Dermis microvascular lymphatic vessel endothelial cell (primary cell): ENCODE data around the gene DYNC1I1. TPM values are rescaled to one million over a fixed set of nuclear protein-coding genes. Genes with fewer than 3 reads are reported as not detected.

ENCODE experiments used
- DNase-seq, 2 donors: peaks; one replicate each; pipeline versions ENCODE4 v3.0.0 to v3.0.0-alpha.2; 2010; ENCODE audit warnings: low read depth in 2 of 2
- total RNA-seq: library from RNA; depleted of rRNA; stranded (reverse); fragments of >200 nt; gene quantifications from 2 replicates; pipeline ENCODE4 v1.2.1, GENCODE V29; 2014

DYNC1I1 gene
- total RNA-seq, 1 donor from 2014 or later = 11.4 TPM

DNA sequence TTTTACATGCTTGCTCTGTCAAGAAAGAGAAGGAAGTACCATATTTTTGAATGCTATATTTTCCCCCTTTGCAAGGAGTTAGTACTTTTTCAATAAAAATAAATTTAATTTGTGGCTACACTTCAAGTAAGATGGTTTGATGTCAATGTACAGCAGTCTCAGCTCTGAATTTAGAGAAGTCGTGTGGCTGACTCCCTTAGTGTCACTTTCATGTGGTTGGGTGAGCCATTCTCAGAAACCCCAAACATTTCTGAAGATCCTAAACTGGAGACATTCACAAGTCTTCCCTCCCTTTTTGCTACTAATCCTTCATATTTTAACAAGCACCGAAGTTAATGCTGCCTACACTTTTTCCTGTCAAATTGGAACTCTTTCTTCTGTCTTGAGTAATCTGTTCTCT lies 244.4 kb downstream of the DYNC1I1 start:
- DNase-seq = no peak

DNA sequence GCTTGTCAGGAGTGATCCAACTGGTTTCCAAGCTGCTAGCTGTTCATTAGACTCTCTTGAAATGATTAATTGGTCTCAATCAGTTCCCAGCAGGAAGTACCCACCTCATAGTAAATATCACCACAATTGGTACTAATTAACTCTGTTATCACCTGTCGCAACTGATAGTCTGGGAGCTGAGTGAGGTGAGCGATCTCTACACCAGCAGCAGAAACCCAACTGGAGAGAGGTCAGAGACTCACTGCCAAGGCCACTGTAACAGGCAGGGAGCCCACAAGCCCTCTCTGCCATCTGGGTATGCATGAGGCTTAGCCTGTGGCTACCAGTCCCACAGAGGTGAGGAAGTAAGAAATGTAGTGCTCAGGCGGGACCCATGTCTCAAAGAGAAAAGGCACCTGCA lies 245.5 kb downstream of the DYNC1I1 start:
- no peak for DNase-seq

DNA sequence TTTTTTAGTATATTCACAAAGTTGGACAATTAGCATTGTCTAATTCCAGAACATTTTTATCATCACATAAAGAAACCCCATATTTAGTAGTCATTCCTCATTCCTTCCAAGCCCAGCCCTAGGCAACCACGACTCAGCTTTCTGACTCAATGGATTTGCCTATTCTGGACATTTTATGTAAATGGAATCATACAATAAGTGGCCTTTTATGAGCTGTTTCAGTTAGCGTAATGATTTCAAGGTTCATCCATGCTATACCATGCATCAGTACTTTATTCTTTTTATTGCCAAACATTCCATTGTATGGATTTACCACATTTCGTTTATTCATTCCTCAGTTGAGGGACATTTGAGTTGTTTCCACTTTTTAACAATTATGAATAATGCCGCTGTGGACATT lies 249.2 kb downstream of the DYNC1I1 start:
- DNase-seq = no peak

DNA sequence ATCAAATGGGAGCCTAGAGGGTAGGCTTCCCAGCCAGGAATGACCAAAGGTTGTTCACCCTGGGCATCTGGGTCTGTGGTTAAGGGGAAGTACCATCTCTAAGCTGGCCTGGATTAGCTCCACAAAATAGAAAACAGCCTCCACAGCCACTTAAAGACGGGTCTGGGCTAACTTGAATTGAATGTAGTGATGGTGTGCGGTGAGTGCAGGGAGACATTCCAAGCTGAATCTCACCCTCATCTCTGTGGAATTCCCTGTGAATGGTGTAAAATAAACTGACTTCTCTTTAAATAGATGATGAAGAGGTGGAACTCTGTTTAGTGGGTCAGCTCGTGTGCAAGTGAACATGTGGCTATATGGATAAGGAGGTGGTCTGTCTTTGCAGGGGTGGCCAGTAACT lies 251.0 kb downstream of the DYNC1I1 start:
- no peak for DNase-seq

DNA sequence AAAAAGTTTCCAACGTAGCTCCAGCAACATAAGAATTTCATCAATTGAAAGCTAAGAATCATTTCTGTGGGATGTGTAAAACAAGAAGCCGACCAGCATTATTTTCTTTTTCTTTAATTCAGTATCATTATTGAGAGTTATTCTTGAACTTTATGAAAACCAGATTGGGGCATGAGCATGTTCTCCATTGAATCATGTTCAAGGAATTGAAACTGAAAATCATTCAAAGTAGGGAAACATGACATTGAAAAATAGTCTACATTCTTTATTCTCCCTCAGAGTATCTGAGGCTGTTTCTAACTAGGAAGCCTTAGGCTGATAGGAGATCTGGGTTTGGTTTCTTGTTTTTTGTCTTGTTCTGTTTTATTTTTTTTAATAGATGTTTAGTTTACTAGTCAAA lies 253.7 kb downstream of the DYNC1I1 start:
- no peak for DNase-seq

DNA sequence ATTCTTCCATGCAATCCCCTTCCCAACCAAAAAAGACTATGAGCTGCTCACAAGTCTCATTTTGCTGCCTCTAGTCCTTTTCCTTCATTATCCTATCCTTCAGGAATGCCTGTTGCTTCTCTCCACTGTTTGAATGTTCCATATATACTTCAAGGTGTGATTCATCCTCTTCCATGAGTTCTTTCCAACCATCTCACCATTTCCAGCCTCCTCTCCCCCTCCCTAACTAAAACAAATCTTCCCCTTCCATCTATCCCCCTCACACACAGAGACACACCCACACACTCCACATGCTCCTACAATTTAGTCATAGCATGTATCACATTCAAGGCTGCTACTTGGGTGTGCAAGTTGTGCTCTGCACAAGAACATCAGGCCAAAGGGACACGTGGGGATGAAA lies 254.3 kb downstream of the DYNC1I1 start:
- DNase-seq = no peak

DNA sequence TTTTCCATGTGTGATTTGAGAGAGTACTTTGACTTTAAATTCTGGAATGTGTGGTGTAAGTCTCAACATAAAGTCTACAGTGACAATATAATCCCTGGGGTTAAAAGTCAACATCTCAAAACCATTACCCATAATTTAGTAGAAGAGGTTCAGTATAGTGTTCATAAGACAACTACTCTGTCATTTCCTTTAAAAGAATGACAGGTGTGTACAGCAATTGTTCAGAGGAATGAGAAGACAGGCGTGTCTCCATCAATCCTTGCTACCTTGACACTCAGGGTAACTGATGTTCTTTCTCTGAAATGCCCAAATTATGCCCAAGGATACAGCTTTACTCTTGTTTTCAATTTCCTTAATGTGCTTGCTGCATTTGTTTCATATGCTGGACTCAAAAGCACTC lies 256.4 kb downstream of the DYNC1I1 start:
- no peak for DNase-seq

DNA sequence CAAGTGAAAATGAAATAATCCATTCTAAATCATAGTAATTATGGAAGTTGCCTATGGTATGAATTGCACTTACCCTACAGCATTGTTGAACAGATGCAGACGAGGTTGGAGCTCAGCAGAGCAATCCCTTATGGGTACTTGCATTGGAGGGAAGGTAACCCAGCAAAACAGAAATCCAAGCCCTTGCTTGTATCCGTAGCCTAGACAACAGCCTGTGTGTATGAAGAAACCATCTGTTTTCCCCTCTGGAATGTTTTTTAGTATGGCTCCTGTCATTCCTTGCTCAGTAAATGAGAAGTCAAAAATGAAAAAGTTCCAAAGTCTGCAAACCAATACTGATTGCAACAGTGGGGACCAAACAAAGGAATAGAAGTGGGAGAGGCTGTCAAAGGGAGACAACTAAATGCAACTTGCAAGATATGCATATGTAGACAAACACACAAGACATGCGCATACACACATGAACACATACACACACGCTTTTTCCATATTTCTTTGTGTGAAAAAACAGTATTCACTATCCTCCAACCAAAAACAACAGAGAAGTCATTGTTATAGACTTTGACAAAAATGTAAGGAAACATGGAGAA lies 260.8 kb downstream of the DYNC1I1 start:
- no peak for DNase-seq

DNA sequence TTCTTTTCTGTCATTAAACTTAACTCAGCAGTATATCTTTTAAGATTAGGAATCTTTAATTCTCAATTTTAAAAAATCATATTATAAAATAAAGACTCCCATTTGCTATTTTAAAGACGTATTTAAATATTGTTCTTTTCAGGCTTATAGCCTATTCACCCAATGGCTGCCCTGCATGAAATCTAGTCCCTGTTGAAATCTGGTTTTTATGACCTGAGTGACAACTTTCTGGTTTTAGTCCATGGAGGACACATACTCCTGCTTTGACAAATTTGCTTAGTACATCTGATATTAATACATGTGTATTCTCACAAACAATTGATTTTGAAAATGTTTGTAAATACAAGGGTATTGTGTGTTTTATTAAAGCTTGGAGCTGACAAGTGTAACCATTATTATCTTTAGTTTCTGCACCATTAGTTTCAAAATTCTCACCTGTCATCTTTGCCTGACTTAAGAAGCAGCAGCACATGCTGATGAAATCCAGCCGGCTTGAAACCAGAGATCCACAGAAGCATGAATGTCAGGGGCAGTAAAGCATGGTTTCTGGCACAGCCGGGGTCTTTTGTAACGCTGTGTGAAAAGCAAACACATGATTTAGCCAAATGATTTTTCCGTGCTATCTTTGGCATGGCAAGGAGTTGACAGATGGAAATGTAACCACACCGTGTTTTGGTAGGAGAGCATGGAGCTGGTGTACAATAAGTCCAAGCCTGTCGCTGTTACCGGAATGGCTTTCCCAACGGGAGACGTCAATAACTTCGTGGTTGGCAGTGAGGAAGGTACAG lies 262.8 kb downstream of the DYNC1I1 start:
- DNase-seq = peak; percentile 2 to 43

DNA sequence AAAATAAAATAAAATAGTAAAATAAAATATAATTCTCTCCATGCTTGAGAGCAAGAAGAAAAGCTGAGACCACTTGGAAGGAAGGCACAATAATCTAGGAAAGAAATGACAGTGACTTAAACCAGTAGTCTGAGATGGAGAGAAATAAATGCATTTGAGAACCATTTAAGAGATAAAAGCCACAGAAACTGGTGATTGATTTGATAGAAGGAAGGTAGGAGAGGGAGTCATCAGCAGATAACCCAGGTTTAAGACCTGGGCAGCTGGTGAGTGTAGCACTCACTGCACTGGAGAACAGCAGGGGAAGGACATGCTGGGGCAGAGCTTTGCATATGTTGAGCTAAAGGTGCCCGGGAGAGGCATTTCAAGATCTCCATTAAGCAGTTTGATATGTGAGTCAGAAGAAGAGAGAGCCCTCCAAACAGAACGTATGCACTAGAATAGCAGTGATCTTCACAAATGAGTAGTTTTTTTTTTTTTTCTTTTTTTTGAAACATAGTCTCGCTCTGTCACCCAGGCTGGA lies 268.0 kb downstream of the DYNC1I1 start:
- DNase-seq = no peak

DNA sequence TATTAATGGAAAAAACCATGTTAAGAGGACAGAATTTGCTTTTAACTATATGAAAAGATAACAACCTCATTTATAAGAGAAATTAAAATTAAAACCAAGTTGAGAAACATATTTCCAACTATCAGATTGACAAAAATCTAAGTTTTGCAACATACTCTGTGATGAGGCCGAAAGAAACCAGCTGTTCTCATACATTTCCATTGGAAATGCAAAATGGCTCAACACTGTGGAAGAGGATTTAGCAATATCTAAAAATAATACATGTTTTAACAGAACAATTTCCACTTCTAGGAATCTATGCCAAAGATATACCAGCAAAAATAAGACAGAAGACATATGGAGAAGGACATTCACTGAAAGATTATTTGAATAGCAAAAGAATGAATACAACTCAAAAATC lies 268.8 kb downstream of the DYNC1I1 start:
- DNase-seq = no peak

DNA sequence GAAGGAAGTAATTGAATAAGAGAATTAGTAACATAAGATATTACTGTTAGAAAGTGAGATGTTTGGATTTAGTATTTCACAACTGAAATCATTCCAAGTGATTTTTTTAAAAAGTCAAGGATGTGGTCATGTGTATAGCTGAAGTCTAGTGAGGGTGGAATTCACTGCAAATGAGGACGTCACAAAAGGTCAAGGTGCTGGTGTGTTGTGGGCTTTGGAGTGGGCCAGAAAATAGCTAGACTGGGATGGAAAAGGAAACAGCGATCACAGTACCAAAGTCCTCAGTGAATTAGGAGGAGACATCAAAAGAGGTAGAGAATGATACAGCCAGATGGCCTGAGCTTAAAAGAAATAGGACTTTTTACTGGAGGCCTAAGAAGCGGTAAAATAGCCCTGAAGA lies 272.8 kb downstream of the DYNC1I1 start:
- no peak for DNase-seq

DNA sequence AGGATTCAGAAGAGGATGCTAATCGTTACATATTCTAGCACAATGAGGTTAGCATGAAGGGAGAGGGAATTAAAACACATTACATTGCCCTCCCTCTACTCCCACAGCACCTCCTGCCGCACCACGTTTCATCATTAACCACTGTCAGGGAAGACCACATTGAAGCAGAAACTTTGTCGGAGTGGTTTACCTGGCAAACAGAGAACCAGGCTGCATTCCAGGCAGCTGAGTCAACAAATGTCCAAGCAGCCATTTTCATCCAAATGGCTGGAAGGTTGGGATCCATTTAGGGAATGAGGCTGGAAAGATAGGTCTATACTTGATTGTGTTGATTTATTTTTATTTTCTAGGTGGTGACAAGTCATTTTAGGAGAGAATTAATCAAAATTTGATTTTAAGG lies 273.6 kb downstream of the DYNC1I1 start:
- DNase-seq = no peak

DNA sequence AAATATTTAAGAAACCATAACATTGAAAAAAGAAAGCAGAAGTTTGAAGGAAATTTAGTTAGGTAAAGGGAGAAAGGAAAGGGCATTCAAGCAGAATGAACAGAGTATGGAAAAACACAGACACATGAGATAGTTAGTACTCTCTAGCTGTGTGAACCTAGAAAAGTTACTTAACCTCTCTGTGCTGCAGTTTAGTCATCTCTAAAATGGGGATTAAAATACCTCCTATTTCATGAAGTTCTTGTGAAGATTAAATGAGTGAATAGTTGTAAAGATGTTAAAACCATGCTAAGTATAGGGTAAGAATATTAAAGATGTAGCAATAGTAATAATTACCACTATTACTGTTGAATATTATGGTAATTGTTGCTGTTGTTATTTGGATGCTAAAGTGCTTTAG lies 279.9 kb downstream of the DYNC1I1 start:
- DNase-seq = no peak

DNA sequence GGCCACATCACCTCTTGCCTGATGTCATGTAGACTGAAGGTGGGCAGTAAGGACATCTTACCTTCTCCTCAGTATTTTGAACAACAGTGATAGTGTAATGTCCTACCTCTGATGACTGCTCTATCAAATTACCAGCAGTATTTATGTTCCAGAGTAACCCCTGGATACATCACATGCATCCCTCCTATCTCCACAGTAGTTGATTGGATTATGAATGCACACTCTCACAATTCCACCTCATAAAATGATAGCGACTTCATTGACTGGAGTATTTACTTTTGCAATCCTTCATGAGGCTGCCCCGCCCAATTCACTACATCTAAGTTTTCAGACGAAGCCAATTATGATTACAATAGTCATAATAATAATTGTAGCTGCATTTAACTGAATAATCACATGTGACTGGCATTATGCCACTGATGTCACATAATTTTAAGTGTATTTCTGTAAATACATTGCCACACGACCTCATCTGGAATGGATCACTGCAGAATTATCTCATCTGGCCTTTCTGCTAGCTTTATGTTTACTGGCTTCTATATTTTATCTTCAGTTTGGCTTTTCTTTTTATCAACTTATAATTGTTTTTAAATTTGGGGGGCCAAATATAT lies 280.6 kb downstream of the DYNC1I1 start:
- DNase-seq = no peak

DNA sequence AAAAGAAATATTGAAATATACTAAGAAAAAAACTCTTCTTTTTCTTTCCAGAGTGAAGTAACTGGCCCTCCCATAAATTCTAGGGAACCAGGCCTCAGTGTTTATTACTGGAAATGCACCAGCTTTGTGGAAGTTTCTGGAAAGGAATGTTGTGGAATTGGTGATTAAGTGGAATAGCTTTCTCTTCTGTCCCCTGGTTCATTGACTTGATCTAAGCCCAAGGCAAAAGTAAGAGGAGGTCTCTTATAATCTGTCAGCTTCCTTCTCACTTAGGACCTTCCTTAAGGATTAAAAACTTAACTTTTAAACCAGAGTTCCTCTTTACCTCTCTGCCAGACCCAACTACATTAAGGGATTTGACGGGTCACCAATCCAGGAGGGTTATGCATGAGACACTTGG lies 283.4 kb downstream of the DYNC1I1 start:
- DNase-seq = no peak

DNA sequence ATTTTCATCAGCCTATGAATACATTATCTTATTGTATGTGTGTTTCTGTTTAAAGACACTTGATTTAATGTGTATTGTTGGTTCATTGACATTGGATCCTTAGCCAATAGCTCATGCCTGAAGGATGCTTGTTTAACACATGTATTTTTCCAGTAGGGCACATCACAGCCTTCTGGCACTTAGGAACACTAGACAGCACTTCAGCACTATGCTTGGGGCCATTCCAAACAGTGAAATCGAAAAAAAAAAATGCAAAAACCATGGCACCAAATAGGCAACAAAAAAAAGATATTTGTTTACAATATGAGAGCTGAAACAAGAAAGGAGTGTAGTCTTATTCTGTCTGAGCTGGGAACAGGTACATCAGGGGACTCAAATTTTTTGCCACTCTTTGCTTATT lies 286.7 kb downstream of the DYNC1I1 start:
- DNase-seq = no peak

DNA sequence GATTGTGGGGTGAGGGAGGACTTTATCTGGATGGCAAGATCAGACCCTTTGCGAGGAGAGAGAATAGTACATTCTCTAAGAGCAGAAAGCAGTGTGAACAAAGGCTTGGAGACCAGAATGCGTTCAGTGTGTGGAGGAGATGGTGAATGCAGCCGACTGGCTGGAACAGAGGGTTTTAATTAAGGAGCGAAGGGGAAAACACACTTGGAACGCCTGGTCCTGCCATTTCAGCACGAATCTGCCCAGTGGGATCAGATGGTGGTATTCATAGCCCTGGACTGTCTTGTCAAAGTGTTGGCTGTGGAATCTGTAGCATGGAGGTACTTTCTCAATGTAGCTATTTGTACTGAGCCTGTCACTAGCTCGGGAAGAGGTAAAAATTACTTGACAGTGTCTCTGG lies 288.7 kb downstream of the DYNC1I1 start:
- DNase-seq = no peak

DNA sequence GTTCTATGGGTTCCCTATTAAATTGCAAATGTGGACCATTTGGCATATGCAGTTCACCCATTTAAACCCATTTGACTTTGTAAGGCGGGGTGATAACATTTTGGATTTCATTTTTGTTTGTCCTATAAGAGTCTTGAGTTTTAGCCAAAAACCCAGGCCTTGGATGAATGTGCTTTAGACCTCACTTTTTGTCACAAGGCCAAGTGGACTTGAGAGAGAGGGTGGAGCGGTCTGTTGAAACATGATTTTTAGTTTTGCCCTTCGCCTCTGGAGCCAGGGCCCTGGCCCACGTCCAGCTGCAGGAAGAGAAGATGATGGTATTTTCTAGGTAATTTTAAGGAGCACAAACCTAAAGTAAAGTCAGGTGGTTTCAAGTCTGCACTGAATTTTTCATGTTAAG lies 289.5 kb downstream of the DYNC1I1 start:
- no peak for DNase-seq

DNA sequence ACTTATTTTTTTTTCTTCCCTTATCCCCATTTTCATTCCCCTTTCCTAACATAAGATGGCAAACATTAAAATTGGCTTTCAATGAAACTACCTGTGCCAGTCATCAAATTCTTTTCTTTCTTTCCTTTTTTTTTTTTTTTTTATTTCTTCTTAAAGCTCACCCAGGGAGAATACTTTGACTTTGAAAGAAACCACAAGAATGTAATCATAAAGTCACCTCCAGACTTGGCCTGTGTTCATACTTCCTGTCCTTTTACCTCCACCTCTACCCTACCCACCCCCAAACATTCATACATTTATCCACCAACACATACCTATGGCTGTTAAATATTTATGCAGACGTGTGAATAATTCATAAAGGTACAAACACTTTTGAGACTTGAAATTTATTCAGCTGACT lies 295.0 kb downstream of the DYNC1I1 start:
- no peak for DNase-seq

DNA sequence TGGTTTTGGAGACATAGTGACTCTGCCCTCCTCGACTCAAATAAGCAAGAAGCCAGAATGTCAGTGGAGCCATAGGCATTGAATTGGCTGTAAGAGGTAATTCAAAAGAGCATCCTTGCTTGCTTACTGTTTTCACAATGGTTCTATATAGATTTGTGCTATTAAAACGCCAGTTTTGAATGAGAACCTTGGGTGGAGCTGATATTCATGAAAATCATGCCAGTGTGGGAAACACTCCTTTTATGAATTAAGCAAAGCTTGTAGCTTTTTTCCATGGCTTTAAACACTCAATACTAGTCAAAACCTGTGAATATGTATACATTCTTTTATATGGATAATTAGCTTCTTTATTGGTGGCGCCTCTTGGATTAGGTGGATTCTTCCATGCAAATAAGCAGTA lies 297.0 kb downstream of the DYNC1I1 start:
- DNase-seq = no peak

DNA sequence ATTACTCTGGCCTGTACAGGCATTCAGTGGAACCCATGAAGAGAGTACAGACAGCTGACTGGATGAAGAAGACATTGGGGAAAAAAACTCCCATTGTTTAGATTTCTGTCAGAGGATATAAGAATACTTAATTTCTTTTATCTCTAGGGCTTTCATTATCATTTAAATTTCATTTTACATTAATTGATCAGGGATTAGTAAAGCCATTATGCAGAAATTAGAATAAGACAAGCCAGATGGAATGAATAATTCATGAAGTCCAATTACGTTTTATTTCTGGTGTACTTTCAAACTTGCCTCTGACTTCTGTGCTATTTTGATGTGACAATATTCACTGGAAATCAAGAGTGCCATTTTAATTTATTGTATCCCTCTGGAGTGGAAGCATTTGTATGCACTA lies 302.5 kb downstream of the DYNC1I1 start:
- DNase-seq = no peak
